SK-N-SH (cell line): ENCODE results near the gene CNNM3.

Experiments used
- CTCF ChIP-seq: fragments of 200-600 bp; sonication (generic); IDR thresholded peaks from 2 replicates; pipeline ENCODE4 v1.6.1; 2017; ENCODE audit warnings: antibody characterized with exemption, mild to moderate bottlenecking, moderate library complexity
- EZH2phosphoT487 ChIP-seq: fragments of 200-600 bp; sonication (generic); IDR thresholded peaks from 2 replicates; pipeline ENCODE4 v1.6.1; 2017; ENCODE audit warnings: low read depth, mixed run types, mild to moderate bottlenecking, antibody characterized with exemption, moderate library complexity, borderline replicate concordance
- GABPA ChIP-seq: IDR thresholded peaks from 2 replicates; pipeline ENCODE4 v1.4.0; 2012; ENCODE audit warnings: low read depth, mild to moderate bottlenecking
- POLR2AphosphoS5 ChIP-seq: IDR thresholded peaks from 2 replicates; pipeline ENCODE4 v1.6.1; 2012; ENCODE audit warnings: low read depth, low read length
- RAD21 ChIP-seq: IDR thresholded peaks from 2 replicates; pipeline ENCODE4 v1.6.1; 2012; ENCODE audit warnings: mild to moderate bottlenecking, low read length
- SIN3A ChIP-seq: IDR thresholded peaks from 2 replicates; pipeline ENCODE4 v1.6.1; 2012; ENCODE audit warnings: low read depth, mild to moderate bottlenecking, low read length, moderate library complexity, borderline replicate concordance
- USF2 ChIP-seq: fragments of 150-350 bp; IDR thresholded peaks from 2 replicates; pipeline ENCODE4 v1.6.1; 2017; ENCODE audit warnings: antibody characterized with exemption, low read length, low read depth, borderline replicate concordance
- YY1 ChIP-seq: IDR thresholded peaks from 2 replicates; pipeline ENCODE4 v1.4.0; 2012; ENCODE audit warnings: low read depth, mild to moderate bottlenecking

GRCh38 chr2:96882906-96883305 lies 66.8 kb downstream of the CNNM3 start:
- TF ChIP-seq CTCF (no peak), SIN3A (no peak), POLR2AphosphoS5 (no peak), YY1 (no peak), USF2 (no peak), RAD21 (no peak), GABPA (no peak), EZH2phosphoT487 (no peak)
